ENCODE measurements around the gene KRTAP5-11. TPM values are rescaled to one million over a fixed set of nuclear protein-coding genes. Genes with fewer than 3 reads are reported as not detected.
"Not testable (repeated sequence)": the region's sequence is repeated elsewhere in the genome, so short reads cannot be mapped to it uniquely, and the experiment has no call there.

KRTAP5-11 gene
- total and polyA plus RNA-seq, 2 experiments from 2014 or later, result not detected

GRCh38 chr11:71603221-71603620, 20.5 kb upstream of the KRTAP5-11 start:
- DNase-seq; H3K4me2 ChIP-seq (ENCODE audit: unreplicated experiment); H3K4me3 ChIP-seq; H3K36me3 ChIP-seq (ENCODE audit: low read depth); H3K79me2 ChIP-seq (ENCODE audit: insufficient read depth); H3K9ac ChIP-seq; H2AFZ ChIP-seq; H3K27me3 ChIP-seq (replicated peaks; ENCODE audit: insufficient read depth); in situ Hi-C loops (cut with MboI); H3F3A ChIP-seq (ENCODE audit: insufficient read depth); H3K9me2 ChIP-seq (ENCODE audit: insufficient read depth); H3K9me3 ChIP-seq (ENCODE audit: low read depth); H4K20me1 ChIP-seq (ENCODE audit: insufficient read depth); H3K4me1 ChIP-seq (ENCODE audit: insufficient read depth); H3K27ac ChIP-seq: not testable (repeated sequence)
- WGBS, 2 experiments (ENCODE audit: low coverage in 1 of 2, low lambda C conversion rate in 2 of 2, missing lambda C conversion rate in 2 of 2), result 47 to 56% methylated on average over 9 to 11 of the region's 11 CpGs

- H3K4me2 ChIP-seq (ENCODE audit: unreplicated experiment); H3K9me2 ChIP-seq (ENCODE audit: insufficient read depth); H3K9ac ChIP-seq; H3K4me3 ChIP-seq; H3F3A ChIP-seq (ENCODE audit: insufficient read depth); H3K4me1 ChIP-seq (ENCODE audit: insufficient read depth); H3K36me3 ChIP-seq (ENCODE audit: low read depth); DNase-seq; H3K9me3 ChIP-seq (ENCODE audit: low read depth); H3K27me3 ChIP-seq (replicated peaks; ENCODE audit: insufficient read depth); H2AFZ ChIP-seq; H4K20me1 ChIP-seq (ENCODE audit: insufficient read depth); H3K79me2 ChIP-seq (ENCODE audit: insufficient read depth); in situ Hi-C loops (cut with MboI); H3K27ac ChIP-seq: not testable (repeated sequence)
- 64 to 70% methylated on average over 8 of the region's 8 CpGs for WGBS, 2 experiments (ENCODE audit: low coverage in 1 of 2, low lambda C conversion rate in 2 of 2, missing lambda C conversion rate in 2 of 2)
Observed at GRCh38 chr11:71589546-71589920, 6.9 kb upstream of the KRTAP5-11 start.

- H3K79me2 ChIP-seq (ENCODE audit: insufficient read depth); H4K20me1 ChIP-seq (ENCODE audit: insufficient read depth); DNase-seq; H3K36me3 ChIP-seq (ENCODE audit: low read depth); H3K27ac ChIP-seq; H3K9me3 ChIP-seq (ENCODE audit: low read depth); in situ Hi-C loops (cut with MboI); H3K27me3 ChIP-seq (replicated peaks; ENCODE audit: insufficient read depth); H3K9me2 ChIP-seq (ENCODE audit: insufficient read depth); H3K4me1 ChIP-seq (ENCODE audit: insufficient read depth); H3K9ac ChIP-seq; H3K4me3 ChIP-seq; H3F3A ChIP-seq (ENCODE audit: insufficient read depth); H3K4me2 ChIP-seq (ENCODE audit: unreplicated experiment); H2AFZ ChIP-seq: not testable (repeated sequence)
- WGBS, 2 experiments (ENCODE audit: low coverage in 1 of 2, low lambda C conversion rate in 2 of 2, missing lambda C conversion rate in 2 of 2), result 28 to 35% methylated on average over 11 of the region's 11 CpGs
Observed at GRCh38 chr11:71588822-71589545, 6.3 kb upstream of the KRTAP5-11 start.

- DNase-seq; H3F3A ChIP-seq (ENCODE audit: insufficient read depth); H2AFZ ChIP-seq; in situ Hi-C loops (cut with MboI); H3K36me3 ChIP-seq (ENCODE audit: low read depth); H3K9me3 ChIP-seq (ENCODE audit: low read depth); H3K27me3 ChIP-seq (replicated peaks; ENCODE audit: insufficient read depth); H3K4me2 ChIP-seq (ENCODE audit: unreplicated experiment); H3K27ac ChIP-seq; H3K9me2 ChIP-seq (ENCODE audit: insufficient read depth); H3K4me1 ChIP-seq (ENCODE audit: insufficient read depth); H3K79me2 ChIP-seq (ENCODE audit: insufficient read depth); H4K20me1 ChIP-seq (ENCODE audit: insufficient read depth); H3K9ac ChIP-seq; H3K4me3 ChIP-seq: not testable (repeated sequence)
- WGBS, 2 experiments (ENCODE audit: low coverage in 1 of 2, low lambda C conversion rate in 2 of 2, missing lambda C conversion rate in 2 of 2), result 51 to 55% methylated on average over 4 of the region's 4 CpGs
Observed at GRCh38 chr11:71588314-71588713, 5.6 kb upstream of the KRTAP5-11 start.

GRCh38 chr11:71585673-71586072, 3.0 kb upstream of the KRTAP5-11 start:
- H3K79me2 ChIP-seq (ENCODE audit: insufficient read depth); H4K20me1 ChIP-seq (ENCODE audit: insufficient read depth); H3F3A ChIP-seq (ENCODE audit: insufficient read depth); in situ Hi-C loops (cut with MboI); H3K4me1 ChIP-seq (ENCODE audit: insufficient read depth); H2AFZ ChIP-seq; H3K9ac ChIP-seq; H3K9me2 ChIP-seq (ENCODE audit: insufficient read depth); H3K9me3 ChIP-seq (ENCODE audit: low read depth); H3K27me3 ChIP-seq (replicated peaks; ENCODE audit: insufficient read depth); DNase-seq; H3K27ac ChIP-seq; H3K4me2 ChIP-seq (ENCODE audit: unreplicated experiment); H3K4me3 ChIP-seq; H3K36me3 ChIP-seq (ENCODE audit: low read depth): not testable (repeated sequence)
- 26 to 38% methylated on average over 5 of the region's 5 CpGs for WGBS, 2 experiments (ENCODE audit: low coverage in 1 of 2, low lambda C conversion rate in 2 of 2, missing lambda C conversion rate in 2 of 2)

GRCh38 chr11:71582969-71583368, 294 bp upstream of the KRTAP5-11 start:
- H3F3A ChIP-seq (ENCODE audit: insufficient read depth); in situ Hi-C loops (cut with MboI); H3K9me3 ChIP-seq (ENCODE audit: low read depth); H2AFZ ChIP-seq; H3K4me1 ChIP-seq (ENCODE audit: insufficient read depth); H3K4me2 ChIP-seq (ENCODE audit: unreplicated experiment); H3K36me3 ChIP-seq (ENCODE audit: low read depth); H3K79me2 ChIP-seq (ENCODE audit: insufficient read depth); H3K9me2 ChIP-seq (ENCODE audit: insufficient read depth); H3K9ac ChIP-seq; H3K4me3 ChIP-seq; DNase-seq; H3K27me3 ChIP-seq (replicated peaks; ENCODE audit: insufficient read depth); H4K20me1 ChIP-seq (ENCODE audit: insufficient read depth); H3K27ac ChIP-seq: not testable (repeated sequence)
- WGBS, 2 experiments (ENCODE audit: low coverage in 1 of 2, low lambda C conversion rate in 2 of 2, missing lambda C conversion rate in 2 of 2), result 36 to 51% methylated on average over 2 of the region's 2 CpGs

Data from GM23248 (cell line).